ENCODE measurements around the gene IL1R2.
"Not testable (repeated sequence)": the region's sequence is repeated elsewhere in the genome, so short reads cannot be mapped to it uniquely, and the experiment has no call there.

IL1R2 gene

GRCh38 chr2:102063487-102063911 lies 71.7 kb downstream of the IL1R2 start:
- DNase-seq = no peak

- DNase-seq = no peak
Measured at GRCh38 chr2:102063941-102064678, 72.3 kb downstream of the IL1R2 start.

DNA sequence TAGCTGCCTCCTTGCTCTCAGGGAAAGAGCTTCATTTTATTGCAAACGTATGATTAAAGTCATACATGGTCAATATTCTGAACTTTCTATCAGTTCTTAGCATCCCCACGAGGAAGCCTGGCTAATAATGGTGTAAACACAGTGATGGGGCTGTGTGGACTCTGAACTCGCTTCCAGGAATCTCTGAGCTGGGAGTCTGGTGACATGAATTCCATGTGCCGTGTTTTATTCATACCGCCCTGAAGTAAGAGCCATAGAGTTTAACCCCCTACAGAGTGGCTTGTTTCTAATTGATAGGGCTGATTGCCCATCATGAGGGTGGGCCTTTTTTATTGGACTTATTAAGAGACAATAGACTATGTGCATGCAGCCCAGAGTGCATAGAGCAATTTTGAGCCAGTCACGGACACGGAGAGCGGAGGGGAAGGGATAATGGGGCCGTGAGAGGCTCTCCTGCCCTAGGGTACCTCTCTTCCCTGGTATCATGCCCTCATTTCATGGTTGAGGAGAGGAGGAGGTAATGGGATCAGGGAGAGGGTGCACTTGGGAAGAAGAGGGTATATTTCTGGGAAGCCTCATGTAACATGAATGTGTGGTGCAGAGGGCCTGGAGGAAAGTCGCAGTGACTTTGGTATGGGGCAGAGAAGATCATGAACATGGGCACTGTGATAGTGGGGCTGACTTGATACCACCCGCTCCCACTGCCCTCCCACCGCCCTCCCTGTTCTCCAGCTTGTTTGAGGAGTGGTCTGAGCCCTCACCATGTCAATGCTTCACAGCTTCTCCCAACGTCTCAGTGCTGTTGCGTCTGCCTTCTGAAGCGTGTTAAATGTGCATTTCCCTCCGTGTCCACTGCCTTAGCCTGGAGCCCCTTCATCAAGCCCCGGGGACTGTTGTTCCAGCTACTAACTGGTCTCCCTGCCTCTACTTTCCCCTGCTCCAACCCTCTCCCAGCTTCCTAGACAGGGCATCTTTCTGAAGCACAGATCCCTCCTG lies 73.2 kb downstream of the IL1R2 start:
- DNase-seq = no peak

DNA sequence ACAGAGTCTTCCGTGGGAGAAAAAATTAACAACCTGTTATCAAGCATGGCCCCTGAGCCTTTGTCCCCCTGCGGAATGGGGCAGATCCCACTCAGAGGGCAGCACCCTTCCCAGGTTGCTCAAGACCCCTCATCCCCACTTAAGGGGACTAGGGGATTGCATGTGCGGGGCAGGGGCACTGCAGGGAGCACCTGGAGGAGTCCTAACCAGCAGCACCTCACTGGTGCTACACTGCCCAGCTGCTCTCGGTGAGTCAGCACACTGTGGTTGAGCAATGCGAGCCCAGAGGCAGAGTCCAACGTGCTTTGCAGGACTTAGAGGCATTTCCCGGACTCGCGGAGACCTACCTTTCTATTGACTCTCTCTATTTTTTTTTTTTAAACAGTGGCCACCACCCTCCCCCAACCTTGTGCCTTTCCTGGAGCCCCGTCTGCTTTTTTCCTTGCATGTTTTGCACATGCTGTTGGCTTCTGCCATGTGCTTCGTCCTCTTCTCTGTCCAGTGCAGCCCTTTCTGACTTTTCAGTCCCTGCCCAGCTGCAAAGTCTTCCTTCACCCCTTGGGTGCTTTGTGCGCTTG lies 74.0 kb downstream of the IL1R2 start:
- DNase-seq = no peak

DNA sequence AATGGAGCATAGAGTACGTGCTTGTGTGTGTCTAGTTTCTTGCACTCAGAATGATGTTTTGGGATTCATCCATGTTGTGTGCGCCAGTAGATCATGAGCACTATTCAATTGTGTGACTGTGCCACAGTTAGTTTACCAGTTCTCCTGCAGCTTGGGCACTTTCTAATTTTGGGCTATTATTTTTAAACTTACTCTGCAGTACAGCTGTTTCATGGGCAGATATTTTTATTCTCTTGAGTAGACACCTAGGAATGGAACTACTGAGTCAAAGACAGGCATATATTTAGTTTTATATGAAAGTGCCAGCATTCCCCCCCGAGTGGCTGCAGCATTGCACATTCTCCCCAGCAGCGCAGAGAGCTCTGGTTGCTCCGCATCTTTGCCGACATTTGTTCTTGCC lies 74.8 kb downstream of the IL1R2 start:
- no peak for DNase-seq

- not testable (repeated sequence) for DNase-seq
Measured at GRCh38 chr2:102068126-102068525, 76.4 kb downstream of the IL1R2 start.

- no peak for DNase-seq
Measured at GRCh38 chr2:102069311-102069974, 77.7 kb downstream of the IL1R2 start.

- no peak for DNase-seq
Measured at GRCh38 chr2:102070058-102070642, 78.4 kb downstream of the IL1R2 start.

DNA sequence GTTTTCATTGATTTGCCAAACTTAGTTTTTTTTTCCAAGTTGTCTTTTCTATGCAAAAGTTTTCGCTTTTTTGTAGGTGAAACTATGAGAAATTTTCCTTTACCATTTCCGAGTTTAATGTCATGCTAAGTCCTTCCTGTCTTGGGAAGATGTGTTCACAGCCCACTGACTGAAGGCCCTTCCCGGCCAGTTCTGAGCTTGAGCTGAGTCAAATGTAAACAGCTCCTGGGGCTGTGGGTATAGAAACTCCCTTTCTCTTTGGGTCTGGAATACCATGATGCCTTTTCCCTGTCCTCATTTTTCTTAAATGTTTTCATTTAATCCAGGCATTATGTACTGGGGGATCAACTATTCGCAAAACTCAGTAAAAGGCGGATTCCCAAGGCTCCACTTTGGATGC lies 81.0 kb downstream of the IL1R2 start:
- DNase-seq = no peak

DNA sequence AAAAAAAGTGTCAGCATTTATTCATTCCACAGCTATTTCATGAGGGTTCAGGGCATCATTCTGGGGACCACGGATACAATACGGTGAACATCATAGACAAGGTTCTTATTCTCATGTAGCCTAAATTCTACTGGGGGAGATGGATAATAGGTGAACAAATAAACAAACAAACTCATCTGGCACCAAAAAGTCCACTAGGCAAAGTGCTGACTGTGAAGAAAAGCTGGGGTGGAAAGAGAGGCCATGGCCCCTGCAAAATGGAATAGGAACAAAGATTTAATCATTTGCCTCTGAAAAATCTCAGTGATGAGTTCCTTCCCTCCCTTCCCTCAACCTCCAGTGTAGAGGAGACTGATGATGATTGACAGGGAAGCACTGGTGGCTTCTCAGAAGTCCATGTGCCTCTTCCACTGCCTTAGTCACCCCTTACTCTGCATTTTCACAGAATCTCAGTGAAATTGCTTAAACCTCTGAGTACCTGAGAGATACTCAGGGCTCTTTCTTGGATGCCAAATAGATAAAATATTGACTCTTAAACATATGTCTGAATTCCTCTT lies 81.5 kb downstream of the IL1R2 start:
- no peak for DNase-seq

- no peak for DNase-seq
Measured at GRCh38 chr2:102074152-102074783, 82.5 kb downstream of the IL1R2 start.

GRCh38 chr2:102075479-102075878 lies 83.7 kb downstream of the IL1R2 start:
- no peak for DNase-seq

DNA sequence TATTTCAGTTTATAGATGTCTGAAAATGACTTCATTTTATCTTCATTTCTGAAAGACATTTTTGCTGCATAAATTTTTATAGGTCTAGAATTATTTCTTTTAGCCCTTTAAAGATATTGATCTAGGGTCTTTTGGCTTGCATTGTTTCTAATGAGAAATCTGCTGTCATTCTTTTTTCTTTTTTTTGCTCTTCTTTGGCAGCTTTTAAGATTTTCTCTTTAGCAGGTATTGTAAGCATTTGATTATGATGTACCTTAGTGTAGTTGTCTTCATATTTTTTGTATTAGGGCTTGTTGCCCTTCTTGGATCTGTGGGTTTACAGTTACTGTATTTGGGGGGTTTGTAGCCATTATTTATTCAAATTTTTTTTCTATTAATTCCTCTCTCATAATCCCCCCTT lies 84.8 kb downstream of the IL1R2 start:
- DNase-seq = no peak
